ENCODE data around the gene PLEKHH1. TPM values are rescaled to one million over a fixed set of nuclear protein-coding genes. Genes with fewer than 3 reads are reported as not detected.
A peak's percentile ranks its signal among the peaks of the same experiment; 100 is the strongest.

Gene PLEKHH1
- total RNA-seq, 1 donor from 2014 or later: 3.3 TPM

DNA sequence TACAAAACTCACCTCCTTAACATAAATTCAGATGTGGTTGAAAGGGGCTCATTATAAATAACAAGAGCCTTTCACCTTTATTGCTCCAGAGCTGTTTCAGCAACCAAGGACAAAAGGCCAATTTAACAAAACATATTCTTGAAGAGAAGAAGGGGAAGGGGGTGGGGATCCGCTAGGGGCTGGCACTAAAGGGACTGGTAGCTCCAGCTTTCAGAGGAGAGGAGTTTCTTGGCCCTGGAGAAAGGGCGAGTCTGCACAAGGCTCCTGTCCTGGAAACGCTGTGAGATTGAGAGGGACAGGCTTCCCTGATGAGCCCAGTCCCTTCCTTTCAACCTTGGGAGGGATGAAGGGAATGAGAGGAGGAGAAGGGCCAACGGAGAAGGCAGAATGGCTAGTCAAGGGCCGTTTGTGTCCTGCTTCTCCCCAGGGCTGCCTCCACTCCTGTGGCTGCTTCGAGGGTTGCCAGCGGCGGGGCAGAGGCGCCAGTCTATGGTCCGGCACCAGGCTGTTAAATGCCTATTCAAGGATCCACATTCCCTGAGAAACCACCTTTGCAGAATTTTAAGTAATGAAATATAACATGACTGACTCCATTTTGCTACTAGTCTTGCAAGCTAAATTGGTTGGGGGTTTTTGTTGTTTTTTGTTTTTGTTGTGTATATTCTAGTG, 76.7 kb downstream of the PLEKHH1 start:
- H3K4me3 Mint-ChIP-seq (ENCODE audit: unreplicated experiment): no peak overlapping the region
- Histone ChIP-seq H3K4me2 (ENCODE audit: low read length) (no peak overlapping the region), H3K4me1 (ENCODE audit: insufficient read depth, low read length) (no peaks in the 10 kb centered on the region), H2AFZ (ENCODE audit: low read depth, low read length) (no peak overlapping the region), H4K20me1 (ENCODE audit: insufficient read depth, low read length) (no peaks in the 10 kb centered on the region), H3K9ac (ENCODE audit: low read length) (no peak overlapping the region), H3K27me3 (ENCODE audit: insufficient read depth, low read length) (peaks cover 7% of the 10 kb centered on the region), H3K4me3 (ENCODE audit: insufficient read depth, low read depth, low read length) (no peak overlapping the region), H3K79me2 (ENCODE audit: insufficient read depth, low read length) (no peaks in the 10 kb centered on the region), H3K9me3 (ENCODE audit: insufficient read depth, low read depth, low read length) (no peaks in the 10 kb centered on the region), H3K36me3 (ENCODE audit: insufficient read depth, low read length) (no peaks in the 10 kb centered on the region), H3K27ac (ENCODE audit: low read depth, low read length) (no peak overlapping the region)
- no peaks in the 10 kb centered on the region for H3K4me1 Mint-ChIP-seq (ENCODE audit: low read depth, unreplicated experiment)
- no peaks in the 10 kb centered on the region for H3K36me3 Mint-ChIP-seq (ENCODE audit: low read depth, unreplicated experiment)
- H3K9me3 Mint-ChIP-seq (ENCODE audit: unreplicated experiment): no peaks in the 10 kb centered on the region
- DNase-seq (ENCODE audit: low read depth) (no peak), FAIRE-seq (no peak)
- TF ChIP-seq EZH2 (IDR thresholded peaks at IDR 0.05; ENCODE audit: insufficient read depth, low read length): no peak
- TF ChIP-seq, protein P1, sequence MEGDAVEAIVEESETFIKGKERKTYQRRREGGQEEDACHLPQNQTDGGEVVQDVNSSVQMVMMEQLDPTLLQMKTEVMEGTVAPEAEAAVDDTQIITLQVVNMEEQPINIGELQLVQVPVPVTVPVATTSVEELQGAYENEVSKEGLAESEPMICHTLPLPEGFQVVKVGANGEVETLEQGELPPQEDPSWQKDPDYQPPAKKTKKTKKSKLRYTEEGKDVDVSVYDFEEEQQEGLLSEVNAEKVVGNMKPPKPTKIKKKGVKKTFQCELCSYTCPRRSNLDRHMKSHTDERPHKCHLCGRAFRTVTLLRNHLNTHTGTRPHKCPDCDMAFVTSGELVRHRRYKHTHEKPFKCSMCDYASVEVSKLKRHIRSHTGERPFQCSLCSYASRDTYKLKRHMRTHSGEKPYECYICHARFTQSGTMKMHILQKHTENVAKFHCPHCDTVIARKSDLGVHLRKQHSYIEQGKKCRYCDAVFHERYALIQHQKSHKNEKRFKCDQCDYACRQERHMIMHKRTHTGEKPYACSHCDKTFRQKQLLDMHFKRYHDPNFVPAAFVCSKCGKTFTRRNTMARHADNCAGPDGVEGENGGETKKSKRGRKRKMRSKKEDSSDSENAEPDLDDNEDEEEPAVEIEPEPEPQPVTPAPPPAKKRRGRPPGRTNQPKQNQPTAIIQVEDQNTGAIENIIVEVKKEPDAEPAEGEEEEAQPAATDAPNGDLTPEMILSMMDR (IDR thresholded peaks at IDR 0.05; ENCODE audit: insufficient read depth, low read depth, low read length): no peak
- H3K27ac Mint-ChIP-seq (ENCODE audit: unreplicated experiment): no peak overlapping the region
- H3K27me3 Mint-ChIP-seq (ENCODE audit: low read depth, unreplicated experiment): peaks cover 14% of the 10 kb centered on the region

GRCh38 chr14:67610491-67610890, 77.4 kb downstream of the PLEKHH1 start:
- Mint-ChIP-seq H3K36me3 (ENCODE audit: low read depth, unreplicated experiment) (no peaks in the 10 kb centered on the region), H3K27ac (ENCODE audit: unreplicated experiment) (no peak overlapping the region), H3K4me1 (ENCODE audit: low read depth, unreplicated experiment) (no peaks in the 10 kb centered on the region), H3K27me3 (ENCODE audit: low read depth, unreplicated experiment) (peaks cover 14% of the 10 kb centered on the region), H3K9me3 (ENCODE audit: unreplicated experiment) (no peaks in the 10 kb centered on the region), H3K4me3 (ENCODE audit: unreplicated experiment) (no peak overlapping the region)
- Histone ChIP-seq H4K20me1 (ENCODE audit: insufficient read depth, low read length) (no peaks in the 10 kb centered on the region), H3K4me1 (ENCODE audit: insufficient read depth, low read length) (no peaks in the 10 kb centered on the region), H3K27me3 (ENCODE audit: insufficient read depth, low read length) (peaks cover 7% of the 10 kb centered on the region), H3K9ac (ENCODE audit: low read length) (no peak overlapping the region), H3K27ac (ENCODE audit: low read depth, low read length) (no peak overlapping the region), H3K36me3 (ENCODE audit: insufficient read depth, low read length) (no peaks in the 10 kb centered on the region), H3K4me2 (ENCODE audit: low read length) (no peak overlapping the region), H3K9me3 (ENCODE audit: insufficient read depth, low read depth, low read length) (no peaks in the 10 kb centered on the region), H2AFZ (ENCODE audit: low read depth, low read length) (no peak overlapping the region), H3K4me3 (ENCODE audit: insufficient read depth, low read depth, low read length) (no peak overlapping the region), H3K79me2 (ENCODE audit: insufficient read depth, low read length) (no peaks in the 10 kb centered on the region)
- no peak for DNase-seq (ENCODE audit: low read depth)
- no peak for FAIRE-seq
- no peak for TF ChIP-seq EZH2 (IDR thresholded peaks at IDR 0.05; ENCODE audit: insufficient read depth, low read length)
- TF ChIP-seq, protein P1 (IDR thresholded peaks at IDR 0.05; ENCODE audit: insufficient read depth, low read depth, low read length): no peak

GRCh38 chr14:67618617-67619063, 85.5 kb downstream of the PLEKHH1 start:
- Histone ChIP-seq H3K4me1 (ENCODE audit: insufficient read depth, low read length) (peaks cover 15% of the 10 kb centered on the region), H3K27ac (ENCODE audit: low read depth, low read length) (no peak overlapping the region), H3K4me3 (ENCODE audit: insufficient read depth, low read depth, low read length) (no peak overlapping the region), H3K9ac (ENCODE audit: low read length) (no peak overlapping the region), H3K4me2 (ENCODE audit: low read length) (no peak overlapping the region), H3K9me3 (ENCODE audit: insufficient read depth, low read depth, low read length) (no peaks in the 10 kb centered on the region), H3K27me3 (ENCODE audit: insufficient read depth, low read length) (peaks cover 2% of the 10 kb centered on the region), H3K36me3 (ENCODE audit: insufficient read depth, low read length) (no peaks in the 10 kb centered on the region), H4K20me1 (ENCODE audit: insufficient read depth, low read length) (no peaks in the 10 kb centered on the region), H3K79me2 (ENCODE audit: insufficient read depth, low read length) (no peaks in the 10 kb centered on the region), H2AFZ (ENCODE audit: low read depth, low read length) (no peak overlapping the region)
- Mint-ChIP-seq H3K36me3 (ENCODE audit: low read depth, unreplicated experiment) (no peaks in the 10 kb centered on the region), H3K27ac (ENCODE audit: unreplicated experiment) (peak overlapping the region; percentile 86), H3K4me3 (ENCODE audit: unreplicated experiment) (peak overlapping the region; percentile 90), H3K9me3 (ENCODE audit: unreplicated experiment) (no peaks in the 10 kb centered on the region), H3K4me1 (ENCODE audit: low read depth, unreplicated experiment) (peaks cover 15% of the 10 kb centered on the region), H3K27me3 (ENCODE audit: low read depth, unreplicated experiment) (peaks cover 4% of the 10 kb centered on the region)
- no peak for TF ChIP-seq EZH2 (IDR thresholded peaks at IDR 0.05; ENCODE audit: insufficient read depth, low read length)
- TF ChIP-seq, protein P1 (IDR thresholded peaks at IDR 0.05; ENCODE audit: insufficient read depth, low read depth, low read length): peak; percentile 76
- FAIRE-seq (no peak), DNase-seq (ENCODE audit: low read depth) (peak; percentile 63)
